DND-41 (cell line): ENCODE measurements around the gene SLC25A41.

Source experiments
- CTCF ChIP-seq: IDR thresholded peaks from 2 replicates; pipeline ENCODE4 v1.5.1; 2012; ENCODE audit warnings: borderline replicate concordance, low read length, moderate library complexity, mild to moderate bottlenecking; ENCODE audit not compliant: poor library complexity, severe bottlenecking; ENCODE audit errors: extremely low read depth
- EZH2 ChIP-seq: IDR thresholded peaks from 3 replicates; pipeline ENCODE4 v1.6.1; 2012; ENCODE audit warnings: borderline replicate concordance, low read depth, mild to moderate bottlenecking, moderate library complexity, low read length, inconsistent platforms; ENCODE audit not compliant: severe bottlenecking

DNA sequence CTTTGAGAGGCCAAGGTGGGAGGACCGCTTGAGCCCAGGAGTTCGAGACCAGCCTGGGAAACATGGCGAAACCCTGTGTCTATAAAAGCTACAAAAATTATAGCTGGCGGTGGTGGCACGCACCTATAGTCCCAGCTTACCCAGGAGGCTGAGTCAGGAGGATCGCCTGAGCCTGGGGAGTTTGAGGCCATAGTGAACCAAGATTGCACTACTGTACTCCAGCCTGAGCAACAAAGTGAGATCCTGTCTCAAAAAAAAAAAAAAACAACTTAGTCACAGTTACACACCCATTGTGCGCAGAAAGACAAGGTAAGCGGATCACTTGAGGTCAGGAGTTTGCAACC, 48.8 kb upstream of the SLC25A41 start:
- TF ChIP-seq CTCF (no peak), EZH2 (no peak)
